ENCODE data around the gene PRSS58.

The PRSS58 gene

GRCh38 chr7:142257958-142258357 lies at the start of gene PRSS58:
TSS of gene PRSS58 (minus strand) at chr7:142258058. CDS start at chr7:142257707, 351 bp downstream.
- intact Hi-C loops (cut with DNase I; ENCODE audit: low total_unique reads) = no loop called here

GRCh38 chr7:142307246-142307900 lies 49.5 kb upstream of the PRSS58 start:
- no peaks in the 10 kb centered on the region for H3K27me3 ChIP-seq
- H3K9me3 ChIP-seq = no peaks in the 10 kb centered on the region
- no peak overlapping the region for H3K27ac ChIP-seq
- no peaks in the 10 kb centered on the region for H3K4me1 ChIP-seq
- no peak for TF ChIP-seq CTCF (IDR thresholded peaks at IDR 0.05)
- no peak overlapping the region for H3K4me3 ChIP-seq
- no peak for DNase-seq
- intact Hi-C loops (cut with DNase I; ENCODE audit: low total_unique reads) = no loop called here
- H3K36me3 ChIP-seq = no peaks in the 10 kb centered on the region

More at GRCh38 chr7:142257958-142258357, at the start of gene PRSS58:
- Histone ChIP-seq H3K27ac (no peak within 1 kb of the TSS), H3K4me3 (no peak within 1 kb of the TSS), H3K9me3 (no peaks in the 10 kb centered on the region), H3K36me3 (no peaks in the 10 kb centered on the region), H3K4me1 (no peaks in the 10 kb centered on the region), H3K27me3 (no peaks in the 10 kb centered on the region)
- TF ChIP-seq CTCF (IDR thresholded peaks at IDR 0.05) = no peak
- no peak for DNase-seq

DNA sequence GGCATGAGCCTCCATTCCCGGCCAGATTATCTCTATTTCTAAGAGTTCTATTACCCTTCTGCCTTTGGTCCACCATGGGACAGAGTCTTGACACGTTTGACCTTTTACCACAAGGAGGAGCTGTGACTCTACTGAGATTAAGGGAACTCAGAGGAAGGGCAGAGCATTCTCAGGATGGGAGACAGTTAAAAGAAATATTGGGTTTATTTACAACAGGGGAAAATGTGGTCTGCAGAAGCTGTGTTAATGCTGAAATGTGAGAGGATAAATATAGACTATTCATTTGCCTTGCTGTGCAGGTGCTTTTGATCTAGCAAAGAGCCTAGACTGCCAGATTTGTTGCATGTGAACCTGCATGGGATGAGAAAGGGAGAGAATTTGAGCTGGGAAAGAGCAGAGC lies 45.8 kb upstream of the PRSS58 start:
- Histone ChIP-seq H3K9me3 (no peaks in the 10 kb centered on the region), H3K27me3 (no peaks in the 10 kb centered on the region), H3K4me3 (no peak overlapping the region), H3K36me3 (no peaks in the 10 kb centered on the region), H3K4me1 (no peaks in the 10 kb centered on the region), H3K27ac (no peak overlapping the region)
- DNase-seq = no peak
- peak in 1 of 2 experiments; percentile 14 for TF ChIP-seq CTCF (IDR thresholded peaks at IDR 0.05)
- intact Hi-C loops (cut with DNase I; ENCODE audit: low total_unique reads) = no loop called here

- no peaks in the 10 kb centered on the region for H3K27me3 ChIP-seq
- peak in 1 of 2 experiments; percentile 8 for TF ChIP-seq CTCF (IDR thresholded peaks at IDR 0.05)
- intact Hi-C loops (cut with DNase I; ENCODE audit: low total_unique reads) = no loop called here
- no peak overlapping the region for H3K4me3 ChIP-seq
- H3K27ac ChIP-seq = no peak overlapping the region
- H3K36me3 ChIP-seq = no peaks in the 10 kb centered on the region
- H3K4me1 ChIP-seq = no peaks in the 10 kb centered on the region
- DNase-seq = no peak
- H3K9me3 ChIP-seq = no peaks in the 10 kb centered on the region
Measured at GRCh38 chr7:142301923-142302550, 44.2 kb upstream of the PRSS58 start.

DNA sequence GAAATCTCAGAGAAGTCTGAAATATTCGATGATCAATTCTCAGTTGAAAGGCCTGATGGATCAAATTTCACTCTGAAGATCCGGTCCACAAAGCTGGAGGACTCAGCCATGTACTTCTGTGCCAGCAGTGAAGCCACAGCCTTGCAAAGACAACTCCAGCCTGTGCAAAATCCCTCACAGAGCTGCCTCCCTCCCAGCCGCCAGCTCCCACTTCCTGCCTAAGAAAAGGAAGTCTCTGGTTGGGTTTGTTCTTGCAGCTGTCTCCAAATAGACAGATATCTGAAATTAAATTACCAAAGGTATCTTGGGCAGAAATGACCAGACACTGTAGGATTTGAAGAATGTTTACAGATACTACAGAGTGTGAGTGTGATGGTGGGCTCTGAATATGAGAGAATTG lies 43.4 kb upstream of the PRSS58 start:
- DNase-seq = no peak

More for the DNA sequence above, 43.4 kb upstream of the PRSS58 start:
- no peaks in the 10 kb centered on the region for H3K36me3 ChIP-seq
- no peak for TF ChIP-seq CTCF (IDR thresholded peaks at IDR 0.05)
- no peak overlapping the region for H3K4me3 ChIP-seq
- intact Hi-C loops (cut with DNase I; ENCODE audit: low total_unique reads) = no loop called here
- no peaks in the 10 kb centered on the region for H3K4me1 ChIP-seq
- no peak overlapping the region for H3K27ac ChIP-seq
- no peaks in the 10 kb centered on the region for H3K27me3 ChIP-seq
- H3K9me3 ChIP-seq = no peaks in the 10 kb centered on the region

Measured in tibial artery (tissue), 4 donors.